Thymus (tissue), 11 donors: ENCODE data around the gene SLCO4A1. TPM values are rescaled to one million over a fixed set of nuclear protein-coding genes. Genes with fewer than 3 reads are reported as not detected.

Experiments used
- DNase-seq, 9 donors: peaks; one replicate each; pipeline ENCODE4 v3.0.0-alpha.2; 2013; ENCODE audit warnings: low spot score in 9 of 9, low read depth in 6 of 9, missing footprints in 1 of 9
- H3K27ac ChIP-seq, 2 donors: one replicate each; pipeline ENCODE4 v1.5.1; 2013; ENCODE audit warnings: control low read depth in 1 of 2, low read depth in 1 of 2, low read length in 1 of 2, mild to moderate bottlenecking in 1 of 2, moderate library complexity in 1 of 2
- H3K27me3 ChIP-seq, 2 donors: one replicate each; pipeline ENCODE4 v1.5.1; 2013; ENCODE audit warnings: low read length in 1 of 2; ENCODE audit not compliant: control insufficient read depth in 2 of 2, insufficient read depth in 1 of 2
- H3K36me3 ChIP-seq, 2 donors: one replicate each; pipeline ENCODE4 v1.5.1; 2013; ENCODE audit warnings: low read length in 1 of 2, mild to moderate bottlenecking in 1 of 2, moderate library complexity in 1 of 2; ENCODE audit not compliant: control insufficient read depth in 2 of 2, insufficient read depth in 2 of 2
- H3K4me1 ChIP-seq, 2 donors: one replicate each; pipeline ENCODE4 v1.5.1; 2013; ENCODE audit warnings: low read length in 2 of 2; ENCODE audit not compliant: control insufficient read depth in 2 of 2, insufficient read depth in 2 of 2
- H3K4me3 ChIP-seq, 2 donors: one replicate each; pipeline ENCODE4 v1.5.1; 2013; ENCODE audit warnings: low read length in 2 of 2, control low read depth in 1 of 2, mild to moderate bottlenecking in 1 of 2
- H3K9me3 ChIP-seq, 2 donors: one replicate each; pipeline ENCODE4 v1.5.1; 2013; ENCODE audit warnings: low read length in 1 of 2, mild to moderate bottlenecking in 1 of 2; ENCODE audit not compliant: control insufficient read depth in 2 of 2, insufficient read depth in 1 of 2
- WGBS: extraction: QIAGEN DNeasy Blood & Tissue Kit; methylation state at CpG from one replicate; pipeline ENCODE4 v1.1.7; 2013; 5-methylcytosine and 5-hydroxymethylcytosine counted together
- polyA plus RNA-seq: library from polyadenylated mRNA; stranded (reverse); fragments of 200-250 nt; gene quantifications from one replicate; pipeline ENCODE4 v1.2.3, GENCODE V29; 2013
- total RNA-seq: library from RNA; stranded (reverse); fragments of 120-200 nt; gene quantifications from one replicate; pipeline ENCODE4 v1.2.4, GENCODE V29; 2013
- donor health status: healthy.

SLCO4A1 gene
- total and polyA plus RNA-seq, 2 donors, result 3.4 to 13.4 TPM

DNA sequence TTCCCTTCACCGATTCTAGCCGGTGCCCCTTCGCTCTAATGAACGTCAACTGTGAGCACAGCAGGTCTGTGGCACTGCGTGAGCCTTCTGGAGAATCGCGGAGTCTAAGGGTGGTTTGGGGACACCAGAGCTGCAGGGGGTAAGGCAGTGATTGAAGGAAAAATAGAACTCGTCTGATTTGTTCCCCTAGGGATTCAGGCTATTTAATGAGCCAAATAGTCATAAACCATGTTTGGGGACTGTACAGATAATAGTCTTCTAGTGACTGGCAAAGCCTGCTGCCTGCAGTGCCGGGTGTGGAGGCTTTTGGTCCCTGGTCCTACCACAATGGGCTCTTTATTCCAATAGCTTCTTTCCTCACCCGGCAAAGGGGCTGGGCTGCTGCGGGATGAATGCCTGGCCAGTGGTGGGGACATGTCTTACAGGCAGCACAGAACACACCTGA lies 55.2 kb downstream of the SLCO4A1 start:
- Histone ChIP-seq H3K9me3 (peaks cover 0 to 10% of the 10 kb centered on the region in 2 donors), H3K27ac (no peak overlapping the region), H3K36me3 (no peaks in the 10 kb centered on the region), H3K27me3 (peaks cover 0 to 15% of the 10 kb centered on the region in 2 donors), H3K4me1 (peaks cover 0 to 14% of the 10 kb centered on the region in 2 donors), H3K4me3 (no peak overlapping the region)
- 95% methylated on average over 11 of the region's 11 CpGs for WGBS
- no peak for DNase-seq

DNA sequence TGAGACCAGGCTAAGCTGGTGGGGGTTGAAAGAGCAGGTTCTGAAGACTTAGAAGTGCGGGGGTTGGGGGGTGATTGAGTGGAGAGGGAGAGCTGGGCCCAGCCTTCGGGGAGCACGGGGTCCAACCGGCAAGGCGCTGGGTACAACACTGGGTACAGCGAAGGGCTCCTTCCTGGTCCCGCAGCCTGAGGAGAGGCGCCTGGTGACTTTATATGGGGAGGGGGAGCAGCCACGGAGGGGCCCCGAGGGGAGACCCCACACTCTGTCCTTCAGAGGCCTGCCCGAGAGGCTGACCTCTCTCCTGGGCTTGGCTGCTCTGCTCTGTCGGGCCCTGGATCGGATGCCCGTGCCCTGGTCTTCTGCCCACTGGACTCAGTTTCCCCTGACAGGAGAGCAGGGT lies 55.9 kb downstream of the SLCO4A1 start:
- no peak for DNase-seq
- WGBS, result 95% methylated on average over 14 of the region's 14 CpGs
- Histone ChIP-seq H3K27ac (no peak overlapping the region), H3K36me3 (no peaks in the 10 kb centered on the region), H3K4me1 (peaks cover 0 to 14% of the 10 kb centered on the region in 2 donors), H3K4me3 (no peak overlapping the region), H3K9me3 (peaks cover 0 to 10% of the 10 kb centered on the region in 2 donors), H3K27me3 (peaks cover 0 to 14% of the 10 kb centered on the region in 2 donors)

- Histone ChIP-seq H3K9me3 (peaks cover 0 to 9% of the 10 kb centered on the region in 2 donors), H3K4me3 (no peak overlapping the region), H3K36me3 (no peaks in the 10 kb centered on the region), H3K27ac (no peak overlapping the region), H3K4me1 (peaks cover 0 to 14% of the 10 kb centered on the region in 2 donors), H3K27me3 (peaks cover 0 to 7% of the 10 kb centered on the region in 2 donors)
- DNase-seq, result no peak
- WGBS, result 94% methylated on average over 19 of the region's 19 CpGs
Observed at GRCh38 chr20:62699296-62699695, 57.0 kb downstream of the SLCO4A1 start.

- 87% methylated on average over 12 of the region's 12 CpGs for WGBS
- Histone ChIP-seq H3K27me3 (peaks cover 0 to 7% of the 10 kb centered on the region in 2 donors), H3K4me3 (no peak overlapping the region)
Observed at GRCh38 chr20:62699741-62700140, 57.4 kb downstream of the SLCO4A1 start.

DNA sequence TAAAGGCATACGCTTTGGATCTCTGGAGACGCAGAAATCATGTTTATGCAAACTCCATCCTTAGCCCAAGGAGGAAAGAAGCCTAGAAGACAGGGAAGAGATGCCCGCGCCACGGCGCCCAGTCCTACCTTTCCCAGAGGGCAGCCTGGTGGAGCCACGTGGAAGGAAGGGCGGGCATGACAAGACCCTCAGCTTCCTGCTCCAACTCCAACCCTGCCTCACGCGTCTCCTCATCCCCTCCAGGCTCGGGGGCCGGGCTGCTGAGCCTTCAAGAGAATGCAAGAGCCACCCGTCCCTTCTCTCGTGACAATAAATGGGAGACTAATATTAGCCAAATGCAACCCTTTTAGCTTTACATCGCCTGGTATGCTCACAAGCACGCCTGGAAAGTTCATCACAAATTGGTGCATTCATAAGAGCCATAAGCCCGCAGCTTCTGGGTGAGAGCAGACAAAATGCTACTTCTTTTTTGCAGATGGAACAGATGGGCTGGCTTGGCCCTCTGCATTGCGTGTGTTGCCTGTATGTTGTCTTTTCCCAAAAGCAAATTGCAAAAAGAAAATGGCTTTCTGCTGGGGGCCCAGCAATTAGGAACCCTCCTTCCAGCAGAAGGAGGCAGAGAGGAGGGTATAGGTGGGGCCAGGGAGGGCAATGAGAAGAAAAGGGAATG lies 58.1 kb downstream of the SLCO4A1 start:
- DNase-seq, result no peak
- H3K9me3 ChIP-seq, result peaks cover 0 to 7% of the 10 kb centered on the region in 2 donors
- 96% methylated on average over 18 of the region's 18 CpGs for WGBS
- H3K36me3 ChIP-seq, result no peaks in the 10 kb centered on the region
- no peak overlapping the region for H3K27ac ChIP-seq
- H3K4me3 ChIP-seq, result no peak overlapping the region
- H3K4me1 ChIP-seq, result peaks cover 0 to 14% of the 10 kb centered on the region in 2 donors
- H3K27me3 ChIP-seq, result peaks cover 0 to 10% of the 10 kb centered on the region in 2 donors

More at GRCh38 chr20:62699741-62700140, 57.4 kb downstream of the SLCO4A1 start:
- Histone ChIP-seq H3K9me3 (peaks cover 0 to 7% of the 10 kb centered on the region in 2 donors), H3K4me1 (peaks cover 0 to 14% of the 10 kb centered on the region in 2 donors), H3K27ac (no peak overlapping the region), H3K36me3 (no peaks in the 10 kb centered on the region)
- no peak for DNase-seq

- Histone ChIP-seq H3K27me3 (peaks cover 0 to 16% of the 10 kb centered on the region in 2 donors), H3K9me3 (peaks cover 0 to 7% of the 10 kb centered on the region in 2 donors), H3K4me3 (no peak overlapping the region), H3K36me3 (no peaks in the 10 kb centered on the region), H3K4me1 (peaks cover 0 to 12% of the 10 kb centered on the region in 2 donors), H3K27ac (no peak overlapping the region)
- DNase-seq, result no peak
- 93% methylated on average over 24 of the region's 24 CpGs for WGBS
Observed at GRCh38 chr20:62701161-62702012, 59.1 kb downstream of the SLCO4A1 start.

- Histone ChIP-seq H3K9me3 (peaks cover 0 to 7% of the 10 kb centered on the region in 2 donors), H3K27ac (no peak overlapping the region)
Observed at GRCh38 chr20:62702013-62702300, 59.7 kb downstream of the SLCO4A1 start.

GRCh38 chr20:62702895-62703852 lies 60.9 kb downstream of the SLCO4A1 start:
- no peak overlapping the region for H3K4me3 ChIP-seq
- peaks cover 0 to 9% of the 10 kb centered on the region in 2 donors for H3K9me3 ChIP-seq
- 84% methylated on average over 25 of the region's 25 CpGs for WGBS
- DNase-seq, result no peak
- no peak overlapping the region for H3K27ac ChIP-seq
- peaks cover under 1 to 8% of the 10 kb centered on the region in 2 donors for H3K4me1 ChIP-seq
- no peaks in the 10 kb centered on the region for H3K36me3 ChIP-seq
- peaks cover 13 to 33% of the 10 kb centered on the region in 2 donors for H3K27me3 ChIP-seq

More at GRCh38 chr20:62702013-62702300, 59.7 kb downstream of the SLCO4A1 start:
- Histone ChIP-seq H3K27me3 (peaks cover under 1 to 21% of the 10 kb centered on the region in 2 donors), H3K36me3 (no peaks in the 10 kb centered on the region), H3K4me1 (peaks cover 0 to 8% of the 10 kb centered on the region in 2 donors), H3K4me3 (no peak overlapping the region)
- no peak for DNase-seq
- WGBS, result 95% methylated on average over 11 of the region's 11 CpGs
